Gastroesophageal sphincter (tissue), 4 donors: ENCODE data around the gene USP47. TPM values are rescaled to one million over a fixed set of nuclear protein-coding genes. Genes with fewer than 3 reads are reported as not detected.

Experiments
- ATAC-seq: fragments of 150-250 bp; one replicate; pipeline ENCODE4 v1.9.1; 2016; ENCODE audit warnings: mild to moderate bottlenecking, moderate library complexity
- H3K27ac ChIP-seq, 4 donors: fragments of 200-600 bp; sonication (generic) in 3 of 4; 1 replicate in 3 of 4; 2 replicates in 1 of 4; pipeline ENCODE4 v1.5.1; 2016 to 2019
- H3K27me3 ChIP-seq: fragments of 200-600 bp; sonication (generic); one replicate; pipeline ENCODE4 v1.5.1; 2019
- H3K36me3 ChIP-seq, 2 donors: fragments of 200-600 bp; sonication (generic); one replicate each; pipeline ENCODE4 v1.5.1; 2019; ENCODE audit warnings: control low read depth in 1 of 2
- H3K4me1 ChIP-seq, 3 donors: fragments of 200-600 bp; sonication (generic); 1 replicate in 2 of 3; 2 replicates in 1 of 3; pipeline ENCODE4 v1.5.1; 2016 to 2019; ENCODE audit warnings: control low read depth in 2 of 3
- H3K4me3 ChIP-seq, 2 donors: fragments of 200-600 bp; sonication (generic); one replicate each; pipeline ENCODE4 v1.5.1; 2019; ENCODE audit warnings: mild to moderate bottlenecking in 1 of 2, moderate library complexity in 1 of 2
- H3K9me3 ChIP-seq, 3 donors: fragments of 200-600 bp; sonication (generic); one replicate each; pipeline ENCODE4 v1.5.1; 2017 to 2019; ENCODE audit warnings: control low read depth in 2 of 3
- EP300 ChIP-seq: sonication (generic); formaldehyde crosslinking; IDR thresholded peaks from one replicate; pipeline ENCODE4 v1.6.1; 2017; ENCODE audit warnings: antibody characterized with exemption, mild to moderate bottlenecking
- POLR2A ChIP-seq, 2 donors: fragments of 450-650 bp; IDR thresholded peaks; one replicate each; pipeline ENCODE4 v1.6.1; 2017; ENCODE audit warnings: antibody characterized with exemption in 2 of 2, mild to moderate bottlenecking in 2 of 2, moderate library complexity in 1 of 2
- POLR2AphosphoS5 ChIP-seq: sonication (generic); formaldehyde crosslinking; IDR thresholded peaks from one replicate; pipeline ENCODE4 v1.6.1; 2017; ENCODE audit warnings: antibody characterized with exemption
- WGBS, 2 donors: methylation state at CpG; one replicate each; pipeline ENCODE4 v1.1.5; 2018; ENCODE audit warnings: low coverage in 1 of 2; 5-methylcytosine and 5-hydroxymethylcytosine counted together
- total RNA-seq, 4 donors: library from RNA; depleted of rRNA; stranded (reverse); fragments of >200 nt; gene quantifications; one replicate each; pipeline ENCODE4 v1.1.0, GENCODE V29; 2016
- TF ChIP-seq, protein P1 (sequence below), 4 experiments: fragments of 200-600 bp in 2 of 4; fragments of 450-650 bp in 2 of 4; sonication (generic) in 1 of 4; IDR thresholded peaks; one replicate each; pipeline ENCODE4 v1.5.1; 2017 to 2019; ENCODE audit warnings: antibody characterized with exemption in 4 of 4, mild to moderate bottlenecking in 2 of 4, moderate library complexity in 2 of 4

The USP47 gene
- total RNA-seq, 4 donors from 2014 or later: 84.7 to 156 (median 115) TPM

DNA sequence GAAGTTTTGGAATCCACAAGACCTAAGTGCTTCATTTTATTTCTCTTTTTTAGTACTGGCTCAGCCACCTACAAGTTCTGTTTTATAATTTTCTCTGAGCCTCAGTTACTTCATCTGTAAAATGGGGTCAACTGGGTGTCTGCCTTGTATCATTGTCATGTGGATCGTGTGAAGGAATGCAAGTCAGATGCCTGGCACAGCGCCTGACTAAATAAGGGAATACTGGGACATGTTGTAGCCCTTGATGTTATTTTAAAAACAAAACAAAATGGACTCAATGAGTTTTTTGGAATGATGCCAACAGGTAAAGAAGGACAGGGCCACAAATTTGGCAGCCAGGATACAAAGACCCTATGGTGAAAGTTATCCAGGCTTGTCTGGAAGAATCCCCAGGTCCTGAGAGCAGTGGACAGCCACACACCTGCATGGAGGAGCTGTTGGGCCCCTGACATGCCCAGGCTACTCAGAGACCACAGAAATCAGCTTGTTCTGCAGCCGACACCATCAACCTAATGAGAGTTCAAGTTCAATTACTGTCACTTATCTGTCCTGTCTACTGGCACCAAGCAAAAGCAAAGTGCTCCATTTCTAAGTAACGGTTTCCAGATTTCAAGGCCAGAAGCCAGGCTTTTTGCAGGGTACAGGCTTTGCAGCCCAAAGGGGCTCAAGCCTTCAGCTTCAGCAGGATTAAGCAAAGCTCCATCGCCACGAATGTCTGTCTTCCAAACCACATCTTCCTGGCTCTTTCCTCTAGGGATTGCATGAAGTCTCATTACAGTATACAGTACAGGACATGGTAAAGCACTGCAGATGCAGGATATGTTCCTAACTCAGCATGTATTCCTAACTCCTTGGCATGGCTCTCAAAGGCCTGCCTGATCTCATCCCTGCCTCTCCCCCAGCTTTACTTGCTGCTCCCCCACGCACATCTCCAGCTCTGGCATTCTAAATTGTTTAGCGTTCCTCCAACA lies 148.3 kb downstream of the USP47 start:
- peaks cover 0 to 34% (median 9%) of the 10 kb centered on the region in 3 donors for H3K4me1 ChIP-seq
- H3K27me3 ChIP-seq: no peaks in the 10 kb centered on the region
- 62 to 73% methylated on average over 5 to 7 of the region's 8 CpGs for WGBS, 2 donors
- no peak overlapping the region for H3K4me3 ChIP-seq
- TF ChIP-seq POLR2AphosphoS5: no peak
- TF ChIP-seq, protein P1, sequence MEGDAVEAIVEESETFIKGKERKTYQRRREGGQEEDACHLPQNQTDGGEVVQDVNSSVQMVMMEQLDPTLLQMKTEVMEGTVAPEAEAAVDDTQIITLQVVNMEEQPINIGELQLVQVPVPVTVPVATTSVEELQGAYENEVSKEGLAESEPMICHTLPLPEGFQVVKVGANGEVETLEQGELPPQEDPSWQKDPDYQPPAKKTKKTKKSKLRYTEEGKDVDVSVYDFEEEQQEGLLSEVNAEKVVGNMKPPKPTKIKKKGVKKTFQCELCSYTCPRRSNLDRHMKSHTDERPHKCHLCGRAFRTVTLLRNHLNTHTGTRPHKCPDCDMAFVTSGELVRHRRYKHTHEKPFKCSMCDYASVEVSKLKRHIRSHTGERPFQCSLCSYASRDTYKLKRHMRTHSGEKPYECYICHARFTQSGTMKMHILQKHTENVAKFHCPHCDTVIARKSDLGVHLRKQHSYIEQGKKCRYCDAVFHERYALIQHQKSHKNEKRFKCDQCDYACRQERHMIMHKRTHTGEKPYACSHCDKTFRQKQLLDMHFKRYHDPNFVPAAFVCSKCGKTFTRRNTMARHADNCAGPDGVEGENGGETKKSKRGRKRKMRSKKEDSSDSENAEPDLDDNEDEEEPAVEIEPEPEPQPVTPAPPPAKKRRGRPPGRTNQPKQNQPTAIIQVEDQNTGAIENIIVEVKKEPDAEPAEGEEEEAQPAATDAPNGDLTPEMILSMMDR (IDR thresholded peaks at IDR 0.05): no peak
- no peak for TF ChIP-seq EP300
- TF ChIP-seq POLR2A (IDR thresholded peaks at IDR 0.05): no peak
- no peak for ATAC-seq
- H3K27ac ChIP-seq: no peak overlapping the region
- no peaks in the 10 kb centered on the region for H3K9me3 ChIP-seq
- H3K36me3 ChIP-seq: peaks cover 0 to 5% of the 10 kb centered on the region in 2 donors

DNA sequence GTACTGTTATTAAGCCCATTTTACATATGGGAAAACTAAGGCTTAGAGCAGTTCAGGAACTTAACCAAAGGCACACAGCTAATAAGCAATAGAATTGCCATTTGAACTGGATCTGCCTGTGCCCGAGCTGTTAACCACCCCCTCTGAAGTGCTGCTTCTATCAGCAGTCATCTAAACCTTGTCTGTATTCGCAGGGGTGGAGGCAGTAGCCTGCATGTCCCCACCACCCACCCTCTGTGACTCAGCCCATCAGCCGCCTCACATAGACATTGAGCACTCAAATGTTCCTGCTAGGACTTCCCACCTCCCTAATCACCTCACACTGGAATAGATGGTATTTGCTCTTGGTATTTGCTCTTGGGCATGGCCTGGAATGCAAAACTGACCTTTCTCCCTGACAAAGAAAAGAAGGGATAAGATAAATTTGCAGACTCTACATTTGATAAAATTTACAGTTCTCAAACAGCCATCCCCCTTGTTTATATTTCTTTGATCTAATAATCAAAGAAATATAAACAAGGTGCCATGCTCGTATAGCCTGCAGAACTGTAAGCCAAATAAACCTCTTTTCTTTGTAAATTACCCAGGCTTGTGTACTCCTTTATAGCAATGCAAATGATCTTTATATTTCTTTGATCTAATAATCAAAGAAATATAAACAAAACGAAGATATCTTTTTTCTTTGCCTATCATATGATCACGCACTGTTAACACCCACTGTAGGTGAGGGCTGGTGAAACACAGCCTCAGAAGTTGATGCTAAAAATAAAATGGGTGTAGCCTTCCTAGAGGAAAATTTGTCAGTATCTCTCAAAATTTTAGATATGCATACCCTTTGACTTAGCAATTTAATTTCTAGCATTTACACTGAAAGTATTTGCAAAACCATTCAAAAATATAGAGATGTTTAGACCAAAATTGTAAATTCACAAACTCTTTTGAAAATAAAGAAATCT lies 150.8 kb downstream of the USP47 start:
- TF ChIP-seq EP300 (no peak), POLR2AphosphoS5 (no peak), POLR2A (IDR thresholded peaks at IDR 0.05) (no peak)
- TF ChIP-seq, protein P1 (IDR thresholded peaks at IDR 0.05): no peak
- H3K36me3 ChIP-seq: peaks cover 0 to 30% of the 10 kb centered on the region in 2 donors
- no peaks in the 10 kb centered on the region for H3K27me3 ChIP-seq
- 72 to 75% methylated on average over 6 of the region's 6 CpGs for WGBS, 2 donors
- H3K4me3 ChIP-seq: no peak overlapping the region
- ATAC-seq: no peak
- no peak overlapping the region for H3K27ac ChIP-seq
- peaks cover 0 to 32% (median 9%) of the 10 kb centered on the region in 3 donors for H3K4me1 ChIP-seq
- H3K9me3 ChIP-seq: no peaks in the 10 kb centered on the region

DNA sequence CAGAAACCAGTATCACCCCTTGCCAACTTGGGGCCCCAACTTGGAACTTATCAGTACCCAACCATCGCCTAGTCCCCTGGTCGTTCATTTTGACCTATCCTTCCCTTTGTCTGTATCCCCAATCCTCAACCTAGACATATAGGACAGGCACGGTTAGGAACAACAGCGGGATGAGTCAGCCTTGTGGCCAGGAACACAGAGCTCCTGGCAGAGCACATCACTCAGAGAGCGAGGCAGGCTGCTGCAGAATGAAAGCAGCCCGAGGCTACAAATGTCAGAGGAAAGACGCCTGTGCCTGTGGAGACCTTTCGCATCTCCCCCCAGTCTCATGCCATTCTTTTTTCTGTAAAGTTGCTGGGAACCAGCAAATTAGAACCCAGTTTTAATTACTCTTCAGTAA lies 152.1 kb downstream of the USP47 start:
- H3K27me3 ChIP-seq: no peaks in the 10 kb centered on the region
- peak; percentile 35 for ATAC-seq
- no peaks in the 10 kb centered on the region for H3K9me3 ChIP-seq
- no peak overlapping the region for H3K4me3 ChIP-seq
- TF ChIP-seq, protein P1 (IDR thresholded peaks at IDR 0.05): no peak
- no peak for TF ChIP-seq POLR2A (IDR thresholded peaks at IDR 0.05)
- TF ChIP-seq EP300: no peak
- no peak for TF ChIP-seq POLR2AphosphoS5
- peaks cover 0 to 20% (median 0%) of the 10 kb centered on the region in 3 donors for H3K4me1 ChIP-seq
- H3K27ac ChIP-seq: peak overlapping the region in 1 of 4 donors; percentile 45
- peaks cover 0 to 43% of the 10 kb centered on the region in 2 donors for H3K36me3 ChIP-seq
- 27 to 72% methylated on average over 2 to 8 of the region's 8 CpGs for WGBS, 2 donors

DNA sequence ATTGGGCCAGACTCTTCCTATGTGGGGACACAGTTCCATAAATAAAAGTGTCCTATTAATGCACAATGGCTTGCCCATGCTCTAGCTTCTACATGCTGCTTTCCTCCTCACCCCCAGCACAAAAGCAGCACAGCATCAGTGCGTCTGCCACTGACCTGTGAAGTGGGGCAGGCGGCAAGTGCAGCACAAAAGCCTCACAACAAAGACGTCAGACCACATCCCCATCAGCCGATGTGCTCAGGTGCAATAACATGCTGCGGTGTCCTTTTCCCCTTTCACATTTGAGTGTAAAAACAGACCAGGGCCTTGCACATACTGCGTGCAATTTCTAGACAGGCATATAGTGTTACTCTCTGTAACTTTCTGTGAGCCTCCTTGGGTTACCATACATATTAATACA lies 153.8 kb downstream of the USP47 start:
- Histone ChIP-seq H3K27ac (no peak overlapping the region), H3K36me3 (peaks cover 0 to 45% of the 10 kb centered on the region in 2 donors), H3K4me1 (peaks cover 0 to 11% (median 0%) of the 10 kb centered on the region in 3 donors), H3K4me3 (no peak overlapping the region), H3K9me3 (no peaks in the 10 kb centered on the region), H3K27me3 (no peaks in the 10 kb centered on the region)
- TF ChIP-seq POLR2A (IDR thresholded peaks at IDR 0.05) (no peak), POLR2AphosphoS5 (no peak), EP300 (no peak)
- TF ChIP-seq, protein P1 (IDR thresholded peaks at IDR 0.05): no peak
- WGBS, 2 donors: 94% methylated on average over 5 to 6 of the region's 6 CpGs
- no peak for ATAC-seq
